DND-41 (cell line): ENCODE data around the gene GDI2.

Experiments used
- EZH2 ChIP-seq: IDR thresholded peaks from 3 replicates; pipeline ENCODE4 v1.6.1; 2012; ENCODE audit warnings: borderline replicate concordance, low read depth, mild to moderate bottlenecking, moderate library complexity, low read length, inconsistent platforms; ENCODE audit not compliant: severe bottlenecking
- TF ChIP-seq, protein P1 (sequence below): IDR thresholded peaks from 2 replicates; pipeline ENCODE4 v1.5.1; 2012; ENCODE audit warnings: borderline replicate concordance, low read length, moderate library complexity, mild to moderate bottlenecking; ENCODE audit not compliant: poor library complexity, severe bottlenecking; ENCODE audit errors: extremely low read depth

DNA sequence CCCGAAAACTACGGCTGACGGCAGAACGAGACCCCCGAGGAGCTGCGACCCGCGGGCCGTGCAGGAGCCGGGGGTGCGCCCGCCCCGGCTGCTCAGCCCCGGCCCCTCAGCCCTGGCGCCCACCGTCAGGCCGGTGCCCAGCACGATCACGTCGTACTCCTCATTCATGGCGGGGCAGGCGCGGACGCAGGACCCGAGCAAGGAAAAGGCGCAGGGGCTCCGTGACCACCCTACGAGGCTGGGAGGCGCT lies 218 bp downstream of the GDI2 start:
- TF ChIP-seq, protein P1, sequence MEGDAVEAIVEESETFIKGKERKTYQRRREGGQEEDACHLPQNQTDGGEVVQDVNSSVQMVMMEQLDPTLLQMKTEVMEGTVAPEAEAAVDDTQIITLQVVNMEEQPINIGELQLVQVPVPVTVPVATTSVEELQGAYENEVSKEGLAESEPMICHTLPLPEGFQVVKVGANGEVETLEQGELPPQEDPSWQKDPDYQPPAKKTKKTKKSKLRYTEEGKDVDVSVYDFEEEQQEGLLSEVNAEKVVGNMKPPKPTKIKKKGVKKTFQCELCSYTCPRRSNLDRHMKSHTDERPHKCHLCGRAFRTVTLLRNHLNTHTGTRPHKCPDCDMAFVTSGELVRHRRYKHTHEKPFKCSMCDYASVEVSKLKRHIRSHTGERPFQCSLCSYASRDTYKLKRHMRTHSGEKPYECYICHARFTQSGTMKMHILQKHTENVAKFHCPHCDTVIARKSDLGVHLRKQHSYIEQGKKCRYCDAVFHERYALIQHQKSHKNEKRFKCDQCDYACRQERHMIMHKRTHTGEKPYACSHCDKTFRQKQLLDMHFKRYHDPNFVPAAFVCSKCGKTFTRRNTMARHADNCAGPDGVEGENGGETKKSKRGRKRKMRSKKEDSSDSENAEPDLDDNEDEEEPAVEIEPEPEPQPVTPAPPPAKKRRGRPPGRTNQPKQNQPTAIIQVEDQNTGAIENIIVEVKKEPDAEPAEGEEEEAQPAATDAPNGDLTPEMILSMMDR: peak; percentile 23
- TF ChIP-seq EZH2: no peak
